ENCODE data around the gene SDS. TPM values are rescaled to one million over a fixed set of nuclear protein-coding genes. Genes with fewer than 3 reads are reported as not detected.

SDS gene
- total and polyA plus RNA-seq, 2 experiments from 2014 or later: not detected

GRCh38 chr12:113436586-113436985, 32.9 kb upstream of the SDS start:
- Histone ChIP-seq H3K4me3 (no peak overlapping the region), H3K27ac (no peak overlapping the region), H3K36me3 (no peaks in the 10 kb centered on the region), H3K27me3 (peaks cover 44% of the 10 kb centered on the region), H3K9me3 (ENCODE audit: low read depth) (no peaks in the 10 kb centered on the region), H3K4me1 (ENCODE audit: low read depth) (no peaks in the 10 kb centered on the region)
- no peak for DNase-seq (ENCODE audit: low read depth in 1 of 2, low spot score in 1 of 2)
- TF ChIP-seq, protein P1, sequence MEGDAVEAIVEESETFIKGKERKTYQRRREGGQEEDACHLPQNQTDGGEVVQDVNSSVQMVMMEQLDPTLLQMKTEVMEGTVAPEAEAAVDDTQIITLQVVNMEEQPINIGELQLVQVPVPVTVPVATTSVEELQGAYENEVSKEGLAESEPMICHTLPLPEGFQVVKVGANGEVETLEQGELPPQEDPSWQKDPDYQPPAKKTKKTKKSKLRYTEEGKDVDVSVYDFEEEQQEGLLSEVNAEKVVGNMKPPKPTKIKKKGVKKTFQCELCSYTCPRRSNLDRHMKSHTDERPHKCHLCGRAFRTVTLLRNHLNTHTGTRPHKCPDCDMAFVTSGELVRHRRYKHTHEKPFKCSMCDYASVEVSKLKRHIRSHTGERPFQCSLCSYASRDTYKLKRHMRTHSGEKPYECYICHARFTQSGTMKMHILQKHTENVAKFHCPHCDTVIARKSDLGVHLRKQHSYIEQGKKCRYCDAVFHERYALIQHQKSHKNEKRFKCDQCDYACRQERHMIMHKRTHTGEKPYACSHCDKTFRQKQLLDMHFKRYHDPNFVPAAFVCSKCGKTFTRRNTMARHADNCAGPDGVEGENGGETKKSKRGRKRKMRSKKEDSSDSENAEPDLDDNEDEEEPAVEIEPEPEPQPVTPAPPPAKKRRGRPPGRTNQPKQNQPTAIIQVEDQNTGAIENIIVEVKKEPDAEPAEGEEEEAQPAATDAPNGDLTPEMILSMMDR (IDR thresholded peaks at IDR 0.05; ENCODE audit: low read depth, low read length): no peak

- H3K27ac ChIP-seq: no peak overlapping the region
- TF ChIP-seq, protein P1 (IDR thresholded peaks at IDR 0.05; ENCODE audit: low read depth, low read length): no peak
- no peak overlapping the region for H3K4me3 ChIP-seq
- no peaks in the 10 kb centered on the region for H3K9me3 ChIP-seq (ENCODE audit: low read depth)
- no peaks in the 10 kb centered on the region for H3K4me1 ChIP-seq (ENCODE audit: low read depth)
- H3K27me3 ChIP-seq: peaks cover 40% of the 10 kb centered on the region
- no peak for DNase-seq (ENCODE audit: low read depth in 1 of 2, low spot score in 1 of 2)
- H3K36me3 ChIP-seq: no peaks in the 10 kb centered on the region
These were observed 31.7 kb upstream of the SDS start for GRCh38 chr12:113435367-113435766.

DNA sequence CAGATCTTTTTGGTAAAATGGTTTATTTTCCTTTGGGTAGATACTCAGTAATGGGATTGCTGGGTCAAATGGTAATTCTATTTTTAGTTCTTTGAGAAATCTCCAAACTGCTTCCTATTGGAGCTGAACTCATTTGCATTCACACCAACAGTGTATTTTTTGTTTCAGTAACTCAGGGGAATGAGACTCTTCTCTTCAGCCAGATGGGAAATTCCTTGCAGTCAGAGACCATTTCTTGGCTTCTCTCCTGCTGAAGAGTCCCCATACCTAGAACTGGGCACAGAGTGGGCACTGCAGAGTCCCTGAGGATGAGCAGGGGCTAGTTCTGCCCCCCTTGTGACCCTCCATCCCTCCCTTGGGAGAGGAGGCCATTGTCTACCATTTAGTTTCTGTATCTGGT, 29.3 kb upstream of the SDS start:
- no peak for DNase-seq (ENCODE audit: low read depth in 1 of 2, low spot score in 1 of 2)
- Histone ChIP-seq H3K36me3 (no peaks in the 10 kb centered on the region), H3K9me3 (ENCODE audit: low read depth) (no peaks in the 10 kb centered on the region), H3K27ac (no peak overlapping the region), H3K27me3 (peaks cover 18% of the 10 kb centered on the region), H3K4me1 (ENCODE audit: low read depth) (no peaks in the 10 kb centered on the region), H3K4me3 (no peak overlapping the region)
- TF ChIP-seq, protein P1 (IDR thresholded peaks at IDR 0.05; ENCODE audit: low read depth, low read length): no peak

DNA sequence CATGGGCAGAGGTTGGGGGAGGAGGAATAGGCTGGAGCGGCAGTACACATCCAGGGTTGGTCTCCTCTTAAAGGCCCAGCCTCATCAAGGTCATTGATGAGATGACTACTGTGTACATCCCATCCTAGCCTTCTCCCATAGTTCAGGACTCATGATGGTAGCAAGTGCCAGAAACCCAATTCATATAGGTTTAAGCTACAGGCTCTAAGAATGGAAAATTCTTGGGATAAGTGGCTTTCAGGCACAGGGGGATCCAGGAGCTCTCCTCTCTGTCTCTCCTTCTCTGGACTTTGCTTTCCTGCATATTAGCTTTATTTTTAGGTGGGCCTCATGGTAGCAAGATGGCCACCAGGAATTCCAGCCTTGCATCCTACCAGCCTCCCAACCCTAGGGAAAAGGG, 24.8 kb upstream of the SDS start:
- no peak for DNase-seq (ENCODE audit: low read depth in 1 of 2, low spot score in 1 of 2)
- TF ChIP-seq, protein P1 (IDR thresholded peaks at IDR 0.05; ENCODE audit: low read depth, low read length): no peak
- no peak overlapping the region for H3K4me3 ChIP-seq
- H3K9me3 ChIP-seq (ENCODE audit: low read depth): no peaks in the 10 kb centered on the region
- peaks cover 12% of the 10 kb centered on the region for H3K27me3 ChIP-seq
- no peaks in the 10 kb centered on the region for H3K4me1 ChIP-seq (ENCODE audit: low read depth)
- H3K36me3 ChIP-seq: no peaks in the 10 kb centered on the region
- no peak overlapping the region for H3K27ac ChIP-seq

- TF ChIP-seq, protein P1 (IDR thresholded peaks at IDR 0.05; ENCODE audit: low read depth, low read length): no peak
- no peak overlapping the region for H3K27ac ChIP-seq
- DNase-seq (ENCODE audit: low read depth in 1 of 2, low spot score in 1 of 2): no peak
These were observed 24.2 kb upstream of the SDS start for GRCh38 chr12:113427882-113428281.

DNA sequence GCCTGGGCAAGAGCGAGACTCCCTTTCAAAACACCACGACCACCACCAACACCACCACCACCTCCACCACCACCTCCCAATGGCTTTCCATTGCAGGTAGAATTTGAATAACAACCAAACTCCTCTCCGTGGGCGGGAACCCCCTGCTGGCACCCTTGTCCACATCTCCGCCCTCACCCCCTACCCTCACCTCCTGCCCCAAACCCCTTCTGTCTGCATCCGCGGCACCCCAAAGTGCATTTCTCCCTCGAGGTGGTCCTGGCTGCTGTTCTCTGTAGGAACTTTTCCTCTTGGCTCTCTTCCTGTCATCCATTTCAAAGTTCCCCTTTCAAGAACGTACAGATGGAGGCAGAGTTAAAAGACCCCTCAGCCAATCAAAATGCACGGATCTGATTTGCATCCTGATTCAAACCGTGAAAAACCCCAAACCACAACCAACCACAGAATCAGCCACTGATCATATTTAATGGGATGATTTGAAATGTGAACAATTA, 22.3 kb upstream of the SDS start:
- no peak for DNase-seq (ENCODE audit: low read depth in 1 of 2, low spot score in 1 of 2)
- Histone ChIP-seq H3K4me1 (ENCODE audit: low read depth) (no peaks in the 10 kb centered on the region), H3K9me3 (ENCODE audit: low read depth) (no peaks in the 10 kb centered on the region), H3K4me3 (no peak overlapping the region), H3K27me3 (peaks cover 12% of the 10 kb centered on the region), H3K27ac (no peak overlapping the region), H3K36me3 (no peaks in the 10 kb centered on the region)
- TF ChIP-seq, protein P1 (IDR thresholded peaks at IDR 0.05; ENCODE audit: low read depth, low read length): no peak

More at GRCh38 chr12:113427882-113428281, 24.2 kb upstream of the SDS start:
- H3K4me1 ChIP-seq (ENCODE audit: low read depth): no peaks in the 10 kb centered on the region
- H3K27me3 ChIP-seq: peaks cover 12% of the 10 kb centered on the region
- H3K36me3 ChIP-seq: no peaks in the 10 kb centered on the region
- no peak overlapping the region for H3K4me3 ChIP-seq
- H3K9me3 ChIP-seq (ENCODE audit: low read depth): no peaks in the 10 kb centered on the region

Data from cardiac muscle cell (in vitro differentiated cells and primary cell).